Motor neuron (in vitro differentiated cells): Measurements from ENCODE around the gene PIMREG. TPM values are rescaled to one million over a fixed set of nuclear protein-coding genes. Genes with fewer than 3 reads are reported as not detected.
A peak's percentile ranks its signal among the peaks of the same experiment; 100 is the strongest.

Experiments
- ATAC-seq, 8 experiments: fragments of 200-7000 bp; cut with Tn5 transposase; replicated peaks in 6 of 8; 2 replicates each; pipeline ENCODE4 v1.8.0; 2021; ENCODE audit warnings: mild to moderate bottlenecking in 8 of 8, moderate library complexity in 8 of 8
- H3K27ac ChIP-seq, 2 donors: fragments of 250-450 bp; sonication (Bioruptor Pico); 2 replicates each; pipeline ENCODE4 v1.9.0; 2021; ENCODE audit warnings: antibody characterized with exemption in 2 of 2, mild to moderate bottlenecking in 2 of 2, moderate library complexity in 1 of 2
- H3K4me1 ChIP-seq, 2 donors: fragments of 250-450 bp; sonication (Bioruptor Pico); replicated peaks in 1 of 2; 2 replicates each; pipeline ENCODE4 v1.6.1; 2021; ENCODE audit warnings: antibody characterized with exemption in 2 of 2, mild to moderate bottlenecking in 2 of 2, moderate library complexity in 1 of 2
- H3K4me3 ChIP-seq, 5 donors: fragments of 250-450 bp; sonication (Bioruptor Pico); 2 replicates each; pipeline ENCODE4 v1.9.0; 2021; ENCODE audit warnings: antibody characterized with exemption in 5 of 5, mild to moderate bottlenecking in 5 of 5, moderate library complexity in 4 of 5
- WGBS, 10 experiments: fragments of 450-650 bp; shearing (Covaris generic); methylation state at CpG; one replicate each; pipeline ENCODE4 v1.0.0; 2022; 5-methylcytosine and 5-hydroxymethylcytosine counted together
- in situ Hi-C, 9 experiments: fragments of 400-800 bp; cut with MboI; loops; one replicate each; pipeline ENCODE4 v1.15.0; 2021; ENCODE audit warnings: low sequenced_read_pairs in 9 of 9, low pct_unique_long_range_greater_than_20kb in 2 of 9; ENCODE audit not compliant: unreplicated experiment in 9 of 9
- total RNA-seq, 8 experiments: library from RNA; unstranded; fragments of 300-600 nt; gene quantifications; 2 replicates each; pipeline versions ENCODE4 v1.2.3 to v1.2.4, GENCODE V29; 2022

The PIMREG gene
- total RNA-seq, 8 experiments from 2014 or later, result 0.71 to 47.6 (median 3.5) TPM; not detected in 1

GRCh38 chr17:6425407-6425806, 18.8 kb upstream of the PIMREG start:
- Histone ChIP-seq H3K27ac (no peak overlapping the region), H3K4me1 (peaks cover 0 to 5% of the 10 kb centered on the region in 2 donors), H3K4me3 (no peak overlapping the region)
- 48 to 80% methylated on average over 1 to 2 of the region's 18 CpGs; no CpG with 5 or more reads in 8 of the 10 experiments for WGBS, 10 experiments
- no peak for ATAC-seq
- in situ Hi-C loops, result loop anchor here in 6 of 9 experiments (10.0 to 25.0 kb wide), 3 partner anchors 831 to 841 kb away; partner anchors contain the start of gene NLRP1 (in 5 of the 6)

DNA sequence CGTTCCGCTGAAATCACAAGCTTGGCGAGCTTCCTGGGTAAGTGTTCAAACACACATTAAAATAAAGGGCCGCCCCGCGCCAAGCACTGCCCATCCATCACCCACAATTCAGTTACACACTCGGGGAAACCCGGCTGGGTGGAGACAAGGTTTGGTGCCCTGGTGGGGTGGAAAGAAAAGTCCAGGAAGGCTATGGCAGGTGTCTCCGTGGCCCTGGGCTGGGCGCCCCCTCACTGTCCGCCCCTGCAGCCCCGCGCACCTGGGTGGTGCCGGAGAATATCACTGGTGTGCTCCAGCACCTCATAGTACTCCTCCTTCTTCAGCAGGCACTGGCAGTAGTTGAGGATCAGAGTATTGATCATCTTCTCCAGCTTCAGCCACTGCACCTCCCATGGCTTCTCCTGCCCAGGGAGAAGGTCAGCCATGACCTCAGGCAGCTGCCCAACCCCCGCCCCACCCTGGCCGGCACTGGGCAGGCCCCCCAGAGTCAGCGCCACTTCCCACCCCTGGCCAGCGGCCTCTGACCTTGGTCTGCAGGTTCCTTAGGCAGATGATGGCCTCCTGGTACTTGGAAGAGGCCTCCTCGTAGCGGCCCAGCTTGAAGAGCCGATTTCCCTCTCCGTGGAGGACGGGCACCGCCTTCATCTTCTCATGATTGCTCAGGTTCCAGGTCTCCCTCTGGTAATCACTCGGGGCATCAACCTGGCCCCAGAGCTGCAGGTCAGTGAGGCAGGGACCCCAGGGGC, 17.7 kb upstream of the PIMREG start:
- H3K27ac ChIP-seq, result no peak overlapping the region
- no peak for ATAC-seq
- WGBS, 10 experiments, result 53 to 100% (median 83%) methylated on average over 1 to 12 of the region's 25 CpGs; no CpG with 5 or more reads in 2 of the 10 experiments
- H3K4me1 ChIP-seq, result peaks cover 0 to 5% of the 10 kb centered on the region in 2 donors
- in situ Hi-C loops, result loop anchor here in 6 of 9 experiments (10.0 to 25.0 kb wide), 3 partner anchors 832 to 842 kb away; partner anchors contain the start of gene NLRP1 (in 5 of the 6)
- no peak overlapping the region for H3K4me3 ChIP-seq

GRCh38 chr17:6427279-6427781, 16.9 kb upstream of the PIMREG start:
- ATAC-seq, result peak in 1 of 8 experiments; percentile 37
- in situ Hi-C loops, result loop anchor here in 6 of 9 experiments (10.0 to 25.0 kb wide), 3 partner anchors 833 to 843 kb away; partner anchors contain the start of gene NLRP1 (in 5 of the 6)
- H3K4me1 ChIP-seq, result peaks cover 0 to 5% of the 10 kb centered on the region in 2 donors
- no peak overlapping the region for H3K4me3 ChIP-seq
- 50 to 97% (median 74%) methylated on average over 2 to 6 of the region's 7 CpGs; no CpG with 5 or more reads in 3 of the 10 experiments for WGBS, 10 experiments
- H3K27ac ChIP-seq, result no peak overlapping the region

DNA sequence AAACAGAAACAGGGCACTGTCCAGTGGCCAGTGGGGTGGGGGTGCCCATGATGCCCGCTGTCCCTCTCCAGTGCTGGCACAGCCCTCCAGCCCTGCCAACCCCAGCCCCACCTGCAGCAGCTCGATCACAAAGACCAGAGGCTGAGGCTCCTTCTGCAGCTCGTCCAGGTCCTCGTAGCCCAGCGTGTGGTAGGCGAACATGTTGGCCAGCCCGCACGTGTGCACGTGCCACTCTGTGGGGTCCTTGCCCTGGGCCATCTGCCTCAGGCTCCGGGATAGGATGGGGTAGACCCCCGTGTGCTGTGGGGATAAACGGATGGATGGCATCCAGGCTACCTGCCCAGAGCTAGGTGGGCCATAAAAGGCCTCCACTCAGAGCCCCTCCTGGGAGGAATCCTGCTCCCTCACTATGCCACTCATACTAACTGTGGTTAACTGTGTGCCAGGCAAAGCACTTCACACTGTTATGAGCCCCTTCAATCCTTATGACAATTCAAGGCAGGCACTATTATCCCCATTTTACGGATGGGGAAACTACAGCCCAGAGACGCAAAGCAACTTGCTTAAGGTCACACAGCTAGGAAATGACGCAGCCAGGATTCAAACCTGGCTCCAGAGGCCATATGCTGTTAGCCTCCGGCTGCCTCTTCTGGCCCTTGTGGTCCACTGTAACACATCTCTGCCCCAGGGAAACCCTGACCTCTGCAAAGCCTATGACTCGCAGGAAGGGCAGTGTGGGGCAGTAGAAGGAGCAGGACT, 15.9 kb upstream of the PIMREG start:
- ATAC-seq, result no peak
- Histone ChIP-seq H3K4me1 (peaks cover 0 to 5% of the 10 kb centered on the region in 2 donors), H3K4me3 (no peak overlapping the region), H3K27ac (no peak overlapping the region)
- 31 to 100% (median 92%) methylated on average over 2 to 13 of the region's 17 CpGs; no CpG with 5 or more reads in 3 of the 10 experiments for WGBS, 10 experiments
- in situ Hi-C loops, result loop anchor here in 6 of 9 experiments (10.0 to 25.0 kb wide), 3 partner anchors 834 to 844 kb away; partner anchors contain the start of gene NLRP1 (in 5 of the 6)

GRCh38 chr17:6429266-6429665, 15.0 kb upstream of the PIMREG start:
- in situ Hi-C loops, result loop anchor here in 6 of 9 experiments (10.0 to 25.0 kb wide), 3 partner anchors 834 to 844 kb away; partner anchors contain the start of gene NLRP1 (in 5 of the 6)

GRCh38 chr17:6430769-6431168, 13.5 kb upstream of the PIMREG start:
- H3K4me1 ChIP-seq, result peaks cover 0 to 5% of the 10 kb centered on the region in 2 donors
- in situ Hi-C loops, result loop anchor here in 2 of 9 experiments (10.0 to 25.0 kb wide), 2 partner anchors 843 to 846 kb away; partner anchors contain the start of gene NLRP1 (in 2 of the 2)
- H3K4me3 ChIP-seq, result no peak overlapping the region
- H3K27ac ChIP-seq, result no peak overlapping the region
- no peak for ATAC-seq

More at GRCh38 chr17:6429266-6429665, 15.0 kb upstream of the PIMREG start:
- peaks cover 0 to 5% of the 10 kb centered on the region in 2 donors for H3K4me1 ChIP-seq
- WGBS, 10 experiments, result 10 to 80% (median 17%) methylated on average over 1 to 4 of the region's 7 CpGs; no CpG with 5 or more reads in 6 of the 10 experiments
- H3K4me3 ChIP-seq, result no peak overlapping the region
- peak in 1 of 8 experiments; percentile 16 for ATAC-seq
- H3K27ac ChIP-seq, result no peak overlapping the region

GRCh38 chr17:6435051-6435450, 9.2 kb upstream of the PIMREG start, which contains the start of gene AIPL1:
AIPL1 (minus strand) TSS chr17:6435121; CDS start chr17:6435104, 17 bp downstream.
- peaks cover 7 to 10% of the 10 kb centered on the region in 2 donors for H3K4me1 ChIP-seq
- no peak for ATAC-seq
- in situ Hi-C loops, result loop anchor here in 2 of 9 experiments (10.0 to 25.0 kb wide), 2 partner anchors 848 to 850 kb away; partner anchors contain the start of gene NLRP1 (in 2 of the 2)
- 90 to 93% methylated on average over 2 to 3 of the region's 16 CpGs; no CpG with 5 or more reads in 8 of the 10 experiments for WGBS, 10 experiments
- H3K4me3 ChIP-seq, result no peak within 1 kb of the TSS
- H3K27ac ChIP-seq, result no peak within 1 kb of the TSS

DNA sequence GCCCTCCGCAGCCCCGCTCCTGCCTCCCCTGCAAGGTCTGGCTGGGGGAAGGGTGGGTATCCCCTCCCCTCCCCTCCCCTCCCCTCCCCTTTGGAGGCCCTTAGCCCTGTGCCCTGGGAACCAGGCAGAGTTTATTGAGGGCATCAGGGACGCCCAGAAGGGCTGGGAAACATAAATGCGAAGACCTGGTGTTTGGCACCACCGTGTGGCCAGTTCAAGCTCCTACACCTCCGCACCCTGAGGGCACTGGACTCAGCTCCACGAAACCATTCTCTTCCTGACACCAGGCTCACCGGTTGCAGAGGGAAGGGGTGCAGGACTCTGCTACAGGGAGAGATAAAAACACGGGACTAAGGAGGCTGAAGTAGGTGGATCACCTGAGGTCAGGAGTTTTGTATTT, 8.3 kb upstream of the PIMREG start:
- no peak overlapping the region for H3K4me3 ChIP-seq
- peaks cover 13 to 15% of the 10 kb centered on the region in 2 donors for H3K4me1 ChIP-seq
- no peak overlapping the region for H3K27ac ChIP-seq
- peak; percentile 81 to 99 (median 84) for ATAC-seq
- in situ Hi-C loops, result loop anchor here in 2 of 9 experiments (10.0 to 25.0 kb wide), 2 partner anchors 849 to 851 kb away; partner anchors contain the start of gene NLRP1 (in 2 of the 2)
- 0 to 18% (median 0%) methylated on average over 1 to 3 of the region's 9 CpGs; no CpG with 5 or more reads in 7 of the 10 experiments for WGBS, 10 experiments

DNA sequence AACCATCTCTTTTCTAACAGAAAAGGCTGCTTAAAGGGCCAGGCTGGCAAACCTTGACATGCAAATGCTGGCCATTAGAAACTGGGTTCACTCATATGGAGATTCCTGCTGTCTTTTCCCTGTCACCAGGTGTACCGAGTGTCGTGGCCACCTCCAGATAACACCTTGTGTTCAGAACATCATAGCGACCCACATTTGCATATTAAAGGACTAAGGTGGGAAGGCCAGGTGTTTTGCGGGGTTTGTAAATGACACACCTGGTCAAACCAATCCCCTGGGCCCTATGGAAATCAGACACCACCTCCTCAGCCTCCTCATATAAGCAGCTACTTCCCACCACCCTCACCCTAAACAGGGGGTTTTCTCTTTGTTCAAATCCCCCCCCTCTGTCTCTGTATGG, 6.8 kb upstream of the PIMREG start:
- ATAC-seq, result no peak
- in situ Hi-C loops, result loop anchor here in 2 of 9 experiments (10.0 to 25.0 kb wide), 2 partner anchors 850 to 853 kb away; partner anchors contain the start of gene NLRP1 (in 2 of the 2)
- Histone ChIP-seq H3K27ac (no peak overlapping the region), H3K4me1 (peaks cover 13 to 15% of the 10 kb centered on the region in 2 donors), H3K4me3 (no peak overlapping the region)
- 6 to 52% (median 40%) methylated on average over 1 to 3 of the region's 4 CpGs; no CpG with 5 or more reads in 4 of the 10 experiments for WGBS, 10 experiments

DNA sequence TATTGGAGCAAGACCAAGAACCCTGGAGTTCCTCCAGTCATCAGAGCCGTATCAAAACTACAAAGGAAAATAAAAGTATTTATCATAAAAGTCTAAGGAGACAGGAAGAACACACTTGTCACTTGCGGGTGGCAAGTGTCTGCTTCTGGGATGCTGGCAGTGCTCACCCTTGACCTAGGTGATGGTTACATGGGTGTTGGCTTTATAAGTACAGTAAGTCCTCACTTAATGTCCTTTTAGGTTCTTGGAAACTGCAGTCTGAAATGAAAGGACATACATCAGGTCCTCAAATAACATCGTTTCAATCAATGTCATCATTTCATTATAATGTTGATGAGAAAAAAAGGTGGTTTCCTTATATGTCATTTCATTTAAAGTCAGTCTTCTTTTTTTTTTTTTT, 6.3 kb upstream of the PIMREG start:
- WGBS, 10 experiments, result 5 to 100% (median 90%) methylated on average over 1 to 3 of the region's 3 CpGs; no CpG with 5 or more reads in 1 of the 10 experiments
- H3K27ac ChIP-seq, result no peak overlapping the region
- no peak for ATAC-seq
- H3K4me1 ChIP-seq, result peaks cover 13 to 15% of the 10 kb centered on the region in 2 donors
- H3K4me3 ChIP-seq, result no peak overlapping the region
- in situ Hi-C loops, result loop anchor here in 2 of 9 experiments (10.0 to 25.0 kb wide), 2 partner anchors 851 to 853 kb away; partner anchors contain the start of gene NLRP1 (in 2 of the 2)

DNA sequence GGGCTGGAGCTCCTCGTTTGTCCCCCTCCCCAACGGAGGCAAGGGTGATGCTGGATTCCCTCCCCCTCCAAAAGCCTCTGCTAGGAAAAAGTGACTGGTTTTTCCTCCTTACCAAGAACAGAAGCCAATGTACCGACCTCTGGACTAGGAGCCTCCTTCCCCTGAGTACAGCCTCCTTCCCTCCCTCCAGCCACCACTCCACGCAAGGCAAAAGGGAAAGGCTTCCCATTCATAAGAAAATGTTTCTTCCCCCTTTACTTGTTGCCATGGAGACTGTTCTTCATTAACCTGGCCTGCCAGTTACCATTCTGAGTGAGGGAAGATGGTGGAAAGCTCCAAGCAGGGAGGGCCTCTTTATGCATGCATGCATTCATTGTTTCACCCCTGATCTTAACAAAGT, 4.3 kb upstream of the PIMREG start:
- Histone ChIP-seq H3K27ac (peak overlapping the region; percentile 5 to 41), H3K4me1 (peaks cover 16 to 17% of the 10 kb centered on the region in 2 donors), H3K4me3 (no peak overlapping the region)
- ATAC-seq, result peak in 1 of 8 experiments; percentile 5
- in situ Hi-C loops, result loop anchor here in 3 of 9 experiments (10.0 to 25.0 kb wide), 2 partner anchors 853 to 855 kb away; partner anchors contain the start of gene NLRP1 (in 3 of the 3)
- 0 to 33% (median 0%) methylated on average over 1 to 3 of the region's 4 CpGs; no CpG with 5 or more reads in 3 of the 10 experiments for WGBS, 10 experiments
